ENCODE measurements around the gene DUS1L.

The DUS1L gene

DNA sequence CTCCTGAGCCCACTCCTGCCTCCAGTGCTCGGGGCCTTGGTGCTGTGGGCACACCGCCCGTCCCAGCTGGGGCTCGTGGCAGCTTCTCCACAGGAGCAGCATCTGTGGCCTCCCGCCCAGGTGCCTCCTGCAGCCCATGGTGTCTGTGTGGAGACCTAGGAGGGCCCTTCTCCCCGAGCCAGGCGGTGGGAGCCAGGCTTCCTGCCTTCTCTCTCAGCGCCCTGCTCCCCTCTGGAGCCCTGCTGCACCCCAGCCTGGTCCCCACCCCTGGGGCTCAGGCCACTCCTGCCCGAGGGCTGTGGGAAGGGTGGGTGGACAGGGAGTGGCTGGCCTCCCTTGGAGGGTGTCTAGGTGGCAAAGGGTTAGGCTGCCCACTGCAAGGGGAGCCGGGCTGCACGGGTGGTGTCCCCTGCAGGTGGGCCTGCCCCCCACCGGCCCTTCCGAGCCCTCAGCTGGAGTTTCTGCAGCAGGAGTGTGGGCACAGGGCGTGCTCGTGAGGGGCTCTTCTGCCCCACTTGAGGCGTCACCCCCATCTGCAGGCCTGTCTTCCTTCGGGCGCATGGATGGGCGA is 53.9 kb downstream of the DUS1L start:
- DNase-seq: no peak

DNA sequence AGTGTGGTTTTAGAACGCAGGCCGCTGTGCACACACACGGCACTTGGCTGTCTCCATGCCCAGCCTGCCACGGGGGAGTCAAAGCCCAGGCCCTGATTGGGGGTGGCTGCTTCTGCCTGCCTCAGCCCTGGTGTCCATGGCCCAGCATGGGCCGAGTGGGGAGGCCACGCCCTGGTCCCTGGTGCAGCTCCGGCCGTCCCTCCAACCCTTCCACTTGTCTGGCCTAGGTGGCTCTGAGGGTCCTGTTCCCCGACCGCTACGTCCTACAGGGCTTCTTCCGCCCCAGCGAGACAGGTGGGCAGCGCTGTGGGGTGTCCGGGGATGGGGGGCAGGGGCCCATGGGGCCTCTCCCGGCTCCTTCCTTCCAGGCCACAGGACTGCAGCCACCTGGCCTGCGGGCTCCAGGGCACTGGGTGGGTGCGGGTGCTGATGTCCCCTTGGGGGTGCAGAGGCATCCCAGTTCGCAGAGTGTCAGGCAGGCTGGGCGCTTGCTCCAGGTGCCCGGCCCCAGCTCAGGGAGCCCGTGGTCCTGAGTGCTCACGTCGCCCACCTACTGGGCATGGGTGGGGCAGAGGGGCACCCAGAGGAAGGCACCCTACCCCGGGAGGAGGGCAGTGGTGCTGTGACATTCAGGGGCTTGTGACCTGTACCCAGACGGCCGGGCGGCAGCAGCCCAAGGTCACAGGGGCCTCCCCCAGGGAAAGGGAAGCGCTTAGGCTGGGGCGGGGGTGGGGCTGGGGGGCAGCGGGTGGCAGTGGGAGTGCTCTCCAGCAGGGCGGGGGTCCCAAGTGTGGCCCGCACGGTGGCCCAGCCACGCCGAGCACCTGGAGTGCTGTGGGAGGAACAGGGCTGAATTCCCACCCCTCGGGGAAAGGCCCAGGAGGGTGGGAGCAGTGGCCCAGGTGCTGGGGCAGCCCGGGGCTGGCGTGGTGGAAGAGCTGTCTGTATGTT is 54.8 kb downstream of the DUS1L start:
- no peak for DNase-seq

DNA sequence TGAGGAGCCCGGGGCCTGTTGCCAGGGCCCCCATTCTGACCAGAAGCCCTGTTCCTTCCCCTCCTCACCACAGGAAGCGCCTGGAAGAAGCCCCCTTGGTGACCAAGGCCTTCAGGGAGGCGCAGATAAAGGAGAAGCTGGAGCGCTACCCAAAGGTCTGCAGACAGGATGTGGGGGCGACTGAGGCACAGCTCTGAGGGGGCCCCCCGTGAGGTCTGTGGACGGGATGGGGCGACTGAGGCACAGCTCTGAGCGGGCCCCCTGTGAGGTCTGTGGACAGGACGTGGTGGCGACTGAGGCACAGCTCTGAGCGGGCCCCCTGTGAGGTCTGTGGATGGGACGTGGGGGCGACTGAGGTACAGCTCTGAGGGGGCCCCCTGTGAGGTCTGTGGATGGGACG is 56.2 kb downstream of the DUS1L start:
- DNase-seq: no peak

DNA sequence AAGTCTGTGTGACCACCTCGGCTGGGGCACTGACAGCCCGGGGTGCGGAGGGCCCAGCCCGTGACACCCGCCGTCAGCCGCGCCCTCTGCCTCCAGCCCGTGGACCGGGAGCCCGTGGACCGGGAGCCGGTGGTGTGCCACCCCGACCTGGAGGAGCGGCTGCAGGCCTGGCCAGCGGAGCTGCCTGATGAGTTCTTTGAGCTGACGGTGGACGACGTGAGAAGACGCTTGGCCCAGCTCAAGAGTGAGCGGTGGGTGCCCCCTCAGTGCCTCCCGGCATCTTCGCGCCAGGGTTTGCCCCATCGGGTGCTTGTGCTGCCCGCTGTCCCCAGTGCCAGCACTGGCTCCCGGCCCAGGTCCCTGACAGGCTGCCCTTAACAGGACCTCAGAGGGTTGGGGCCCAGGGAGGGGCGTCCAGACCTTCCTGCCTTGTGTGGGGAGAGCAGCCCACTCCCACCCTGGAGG is 56.6 kb downstream of the DUS1L start:
- DNase-seq: no peak

DNA sequence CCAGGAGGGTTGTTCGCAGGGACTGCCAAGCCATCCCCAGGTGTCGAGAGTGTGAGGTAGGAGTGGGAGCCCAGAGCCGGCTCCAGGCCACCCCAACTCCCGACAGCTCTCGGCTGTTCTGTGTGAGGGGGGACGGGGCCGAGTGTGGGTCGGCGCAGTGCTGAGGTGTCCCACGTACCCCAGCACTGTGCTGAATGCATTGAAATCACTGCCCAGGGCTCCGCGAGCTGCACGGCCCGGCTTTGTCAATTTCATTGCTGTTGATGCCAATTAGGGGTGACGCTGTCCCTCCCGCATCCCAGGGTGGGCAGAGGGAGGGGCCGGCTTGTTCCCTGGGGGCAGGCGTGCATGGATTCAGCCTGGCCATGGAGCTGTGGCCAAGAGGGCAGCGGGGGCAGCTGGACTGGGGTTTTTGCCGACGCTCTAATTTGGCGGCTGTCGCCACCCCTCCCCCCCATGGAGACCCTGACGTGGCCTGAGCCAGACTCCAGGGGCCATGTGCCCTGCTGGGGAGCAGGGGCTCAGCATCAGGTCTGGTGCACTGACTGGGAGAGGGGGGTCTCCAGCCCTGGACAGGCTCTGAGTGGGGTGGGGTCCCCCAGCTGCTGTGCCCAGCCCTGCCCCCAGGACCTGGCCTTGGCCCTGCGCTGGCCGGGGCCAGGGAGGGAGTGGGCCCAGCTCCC is 57.2 kb downstream of the DUS1L start:
- no peak for DNase-seq
